OCI-LY1 (cell line): Measurements from ENCODE around the gene TLR6.

Experiments used
- H2AFZ ChIP-seq: fragments of 200-600 bp; sonication (generic), shearing (Covaris generic); 2 replicates; pipeline ENCODE4 v1.6.0; 2014; ENCODE audit warnings: antibody characterized with exemption, mild to moderate bottlenecking, low read length
- H3F3A ChIP-seq: fragments of 200-600 bp; sonication (generic), shearing (Covaris generic); 2 replicates; pipeline ENCODE4 v1.6.0; 2014; ENCODE audit warnings: mild to moderate bottlenecking, antibody characterized with exemption, low read length, moderate library complexity; ENCODE audit not compliant: insufficient read depth
- H3K27ac ChIP-seq: fragments of 200-600 bp; sonication (generic); 2 replicates; pipeline ENCODE4 v1.5.1; 2014; ENCODE audit warnings: low read length, mixed run types, mild to moderate bottlenecking, low read depth; ENCODE audit not compliant: poor library complexity, severe bottlenecking
- H3K27me3 ChIP-seq: fragments of 200-600 bp; sonication (generic); 2 replicates; pipeline ENCODE4 v1.6.0; 2014; ENCODE audit warnings: antibody characterized with exemption, mild to moderate bottlenecking, low read length, moderate library complexity; ENCODE audit not compliant: insufficient read depth
- H3K36me3 ChIP-seq: fragments of 200-600 bp; sonication (generic); 2 replicates; pipeline ENCODE4 v1.6.1; 2014; ENCODE audit warnings: mild to moderate bottlenecking, antibody characterized with exemption, low read length, moderate library complexity, mixed read lengths; ENCODE audit not compliant: insufficient read depth
- H3K4me1 ChIP-seq: fragments of 200-600 bp; sonication (generic); 2 replicates; pipeline ENCODE4 v1.5.1; 2014; ENCODE audit warnings: mild to moderate bottlenecking, low read length, moderate library complexity; ENCODE audit not compliant: insufficient read depth, severe bottlenecking
- H3K4me2 ChIP-seq: fragments of 200-600 bp; sonication (generic), shearing (Covaris generic); 2 replicates; pipeline ENCODE4 v1.6.1; 2014; ENCODE audit warnings: low read length
- H3K4me3 ChIP-seq: fragments of 200-600 bp; sonication (generic); 2 replicates; pipeline ENCODE4 v1.5.1; 2014; ENCODE audit warnings: low read length, low read depth, mild to moderate bottlenecking, mixed read lengths; ENCODE audit not compliant: poor library complexity, severe bottlenecking
- H3K79me2 ChIP-seq: fragments of 200-600 bp; shearing (Covaris generic); 2 replicates; pipeline ENCODE4 v1.6.1; 2016; ENCODE audit warnings: mixed run types, low read length, mixed read lengths; ENCODE audit not compliant: insufficient read depth
- H3K9ac ChIP-seq: fragments of 200-600 bp; sonication (generic), shearing (Covaris generic); 2 replicates; pipeline ENCODE4 v1.6.1; 2014; ENCODE audit warnings: mild to moderate bottlenecking, low read length, mixed read lengths
- H3K9me2 ChIP-seq: fragments of 200-600 bp; sonication (generic), shearing (Covaris generic); 2 replicates; pipeline ENCODE4 v1.6.1; 2014; ENCODE audit warnings: low read depth, mild to moderate bottlenecking, low read length, mixed read lengths
- H3K9me3 ChIP-seq: fragments of 200-600 bp; shearing (Covaris generic); 2 replicates; pipeline ENCODE4 v1.6.1; 2014; ENCODE audit warnings: low read length, mixed read lengths
- H4K20me1 ChIP-seq: fragments of 200-600 bp; sonication (generic), shearing (Covaris generic); 2 replicates; pipeline ENCODE4 v1.6.0; 2016; ENCODE audit warnings: mild to moderate bottlenecking, low read length; ENCODE audit not compliant: insufficient read depth
- EZH2 ChIP-seq: fragments of 200-600 bp; sonication (generic), shearing (Covaris generic); IDR thresholded peaks from 2 replicates; pipeline ENCODE4 v1.8.0; 2017; ENCODE audit warnings: borderline replicate concordance, mixed run types, mild to moderate bottlenecking, antibody characterized with exemption, low read length, moderate library complexity, mixed read lengths
- TF ChIP-seq, protein P1 (sequence below): fragments of 200-600 bp; sonication (generic), shearing (Covaris generic); IDR thresholded peaks from 2 replicates; pipeline ENCODE4 v1.5.1; 2017; ENCODE audit warnings: mild to moderate bottlenecking, antibody characterized with exemption, low read length, moderate library complexity, mixed read lengths

The TLR6 gene

DNA sequence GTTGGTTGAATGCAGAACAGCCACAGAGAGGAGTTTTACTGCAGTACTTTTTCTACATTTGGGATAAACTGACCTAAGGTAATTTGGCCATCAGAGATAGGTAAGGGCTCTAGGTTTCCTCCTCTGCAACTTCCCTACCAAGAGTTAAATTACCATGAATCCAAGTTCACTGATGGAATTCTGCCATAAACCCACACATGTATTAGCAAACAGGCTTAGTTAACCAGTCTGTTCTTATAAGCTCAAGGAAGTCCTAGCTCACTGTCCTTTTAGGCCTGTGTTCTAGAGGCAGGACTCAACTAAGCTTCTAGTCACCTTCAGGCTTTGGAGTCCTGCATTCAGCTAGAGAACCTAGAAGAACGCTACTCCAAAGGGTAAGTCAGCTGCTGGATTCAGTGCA is 15.0 kb upstream of the TLR6 start:
- H4K20me1 ChIP-seq = no peaks in the 10 kb centered on the region
- H3K9ac ChIP-seq = no peak overlapping the region
- H3F3A ChIP-seq = no peaks in the 10 kb centered on the region
- H3K27me3 ChIP-seq = no peaks in the 10 kb centered on the region
- H3K4me2 ChIP-seq = no peak overlapping the region
- H2AFZ ChIP-seq = no peak overlapping the region
- H3K27ac ChIP-seq = no peak overlapping the region
- no peaks in the 10 kb centered on the region for H3K9me3 ChIP-seq
- TF ChIP-seq, protein P1, sequence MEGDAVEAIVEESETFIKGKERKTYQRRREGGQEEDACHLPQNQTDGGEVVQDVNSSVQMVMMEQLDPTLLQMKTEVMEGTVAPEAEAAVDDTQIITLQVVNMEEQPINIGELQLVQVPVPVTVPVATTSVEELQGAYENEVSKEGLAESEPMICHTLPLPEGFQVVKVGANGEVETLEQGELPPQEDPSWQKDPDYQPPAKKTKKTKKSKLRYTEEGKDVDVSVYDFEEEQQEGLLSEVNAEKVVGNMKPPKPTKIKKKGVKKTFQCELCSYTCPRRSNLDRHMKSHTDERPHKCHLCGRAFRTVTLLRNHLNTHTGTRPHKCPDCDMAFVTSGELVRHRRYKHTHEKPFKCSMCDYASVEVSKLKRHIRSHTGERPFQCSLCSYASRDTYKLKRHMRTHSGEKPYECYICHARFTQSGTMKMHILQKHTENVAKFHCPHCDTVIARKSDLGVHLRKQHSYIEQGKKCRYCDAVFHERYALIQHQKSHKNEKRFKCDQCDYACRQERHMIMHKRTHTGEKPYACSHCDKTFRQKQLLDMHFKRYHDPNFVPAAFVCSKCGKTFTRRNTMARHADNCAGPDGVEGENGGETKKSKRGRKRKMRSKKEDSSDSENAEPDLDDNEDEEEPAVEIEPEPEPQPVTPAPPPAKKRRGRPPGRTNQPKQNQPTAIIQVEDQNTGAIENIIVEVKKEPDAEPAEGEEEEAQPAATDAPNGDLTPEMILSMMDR = no peak
- TF ChIP-seq EZH2 = no peak
- H3K4me3 ChIP-seq = no peak overlapping the region
- no peaks in the 10 kb centered on the region for H3K9me2 ChIP-seq
- H3K79me2 ChIP-seq = no peaks in the 10 kb centered on the region
- no peaks in the 10 kb centered on the region for H3K36me3 ChIP-seq
- peaks cover 38% of the 10 kb centered on the region for H3K4me1 ChIP-seq

- Histone ChIP-seq H4K20me1 (no peaks in the 10 kb centered on the region), H2AFZ (no peak overlapping the region), H3K9ac (no peak overlapping the region), H3K9me3 (no peaks in the 10 kb centered on the region), H3K4me1 (peaks cover 39% of the 10 kb centered on the region), H3K27me3 (no peaks in the 10 kb centered on the region), H3K36me3 (no peaks in the 10 kb centered on the region), H3K4me2 (no peak overlapping the region), H3K27ac (peak overlapping the region; percentile 43), H3F3A (no peaks in the 10 kb centered on the region), H3K79me2 (no peaks in the 10 kb centered on the region), H3K9me2 (no peaks in the 10 kb centered on the region), H3K4me3 (no peak overlapping the region)
- TF ChIP-seq, protein P1 = no peak
- TF ChIP-seq EZH2 = no peak
Observed at GRCh38 chr4:38870098-38870808, 13.6 kb upstream of the TLR6 start.

- peak overlapping the region; percentile 43 for H3K27ac ChIP-seq
- no peak overlapping the region for H2AFZ ChIP-seq
- no peak overlapping the region for H3K4me3 ChIP-seq
- no peaks in the 10 kb centered on the region for H3F3A ChIP-seq
- no peaks in the 10 kb centered on the region for H3K36me3 ChIP-seq
- TF ChIP-seq EZH2 = no peak
- TF ChIP-seq, protein P1 = no peak
- H3K4me2 ChIP-seq = no peak overlapping the region
- no peaks in the 10 kb centered on the region for H3K9me3 ChIP-seq
- H4K20me1 ChIP-seq = no peaks in the 10 kb centered on the region
- no peaks in the 10 kb centered on the region for H3K27me3 ChIP-seq
- peaks cover 39% of the 10 kb centered on the region for H3K4me1 ChIP-seq
- H3K9ac ChIP-seq = no peak overlapping the region
- no peaks in the 10 kb centered on the region for H3K9me2 ChIP-seq
- no peaks in the 10 kb centered on the region for H3K79me2 ChIP-seq
Observed at GRCh38 chr4:38869511-38869910, 12.9 kb upstream of the TLR6 start.
